SK-N-MC (cell line): Measurements from ENCODE around the gene TRAPPC5.

Source experiments
- DNase-seq: peaks from one replicate; pipeline ENCODE4 v3.0.0-alpha.2; 2011; ENCODE audit warnings: low read depth, low spot score
- H3K27ac ChIP-seq: fragments of 200-600 bp; sonication (generic); 2 replicates; pipeline ENCODE4 v1.5.1; 2016; ENCODE audit warnings: mixed run types
- H3K36me3 ChIP-seq: fragments of 200-600 bp; sonication (generic); 2 replicates; pipeline ENCODE4 v1.6.1; 2017; ENCODE audit warnings: antibody characterized with exemption, low read length, mixed read lengths; ENCODE audit not compliant: insufficient read depth
- H3K4me3 ChIP-seq: fragments of 200-600 bp; sonication (generic); 2 replicates; pipeline ENCODE4 v1.5.1; 2016
- H3K9ac ChIP-seq: fragments of 200-600 bp; sonication (generic); 2 replicates; pipeline ENCODE4 v1.8.0; 2017; ENCODE audit warnings: mixed run types, mixed read lengths; ENCODE audit not compliant: insufficient read length
- H3K9me3 ChIP-seq: fragments of 200-600 bp; sonication (generic); 2 replicates; pipeline ENCODE4 v1.6.1; 2017; ENCODE audit warnings: low read depth, mild to moderate bottlenecking, antibody characterized with exemption, low read length, moderate library complexity, mixed read lengths
- EZH2 ChIP-seq: fragments of 200-600 bp; sonication (generic); IDR thresholded peaks from one replicate; pipeline ENCODE4 v1.6.1; 2017; ENCODE audit warnings: antibody characterized with exemption
- FOXP2 ChIP-seq: optimal IDR thresholded peaks from 2 replicates; pipeline ENCODE3; 2011; ENCODE audit warnings: mild to moderate bottlenecking, moderate library complexity; ENCODE audit not compliant: insufficient read depth; ENCODE audit errors: extremely low read length, control extremely low read depth
- POLR2AphosphoS5 ChIP-seq: IDR thresholded peaks from 2 replicates; pipeline ENCODE4 v1.6.1; 2012; ENCODE audit warnings: mild to moderate bottlenecking, low read depth, low read length, borderline replicate concordance

The TRAPPC5 gene

DNA sequence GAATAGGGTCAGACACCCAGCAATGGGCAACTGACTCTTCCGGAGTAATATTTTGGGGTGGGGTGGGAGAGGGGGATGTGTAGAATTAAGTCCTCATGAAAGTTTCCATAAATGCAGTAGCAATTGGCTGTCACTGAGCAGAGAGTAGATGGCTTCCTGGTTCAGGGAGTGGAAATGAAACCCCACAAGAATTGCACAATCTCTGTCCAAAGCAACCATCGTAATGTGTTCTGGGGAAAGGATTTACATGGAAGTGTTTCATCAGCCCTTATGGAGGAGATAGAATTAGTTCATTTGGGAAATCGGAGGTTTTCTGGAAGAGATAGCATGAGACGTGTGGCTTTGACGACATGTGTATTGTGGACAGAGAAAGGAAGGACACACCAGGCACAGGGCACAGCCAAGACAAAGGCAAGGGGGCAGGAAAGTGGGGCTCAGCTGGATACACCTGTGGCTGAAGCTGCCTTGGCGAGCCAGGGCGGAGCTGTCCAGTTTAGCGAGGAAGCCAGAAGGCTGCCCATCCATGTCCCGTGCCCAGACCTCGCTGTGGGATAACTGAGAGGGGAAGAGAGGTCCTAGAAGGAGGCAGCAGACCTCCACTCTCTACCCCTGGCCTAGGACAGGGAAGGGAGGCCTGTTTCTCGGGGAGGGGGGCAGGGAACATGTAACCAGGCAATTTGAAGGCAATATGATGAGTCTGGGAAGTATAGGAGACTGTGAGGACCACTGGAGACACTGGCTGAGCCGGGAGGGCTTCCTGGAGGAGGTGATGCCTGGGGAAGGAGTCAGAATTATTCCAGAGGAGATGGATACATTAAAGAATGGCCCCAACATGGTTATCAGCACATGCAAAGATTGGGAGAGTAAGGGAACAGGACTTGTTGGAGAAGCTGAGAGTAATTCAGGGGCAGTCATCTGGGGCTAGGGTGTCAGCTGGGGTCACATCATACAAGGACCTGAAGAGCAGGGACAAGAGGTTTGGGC is 53.9 kb downstream of the TRAPPC5 start:
- no peak overlapping the region for H3K9ac ChIP-seq
- H3K36me3 ChIP-seq = no peaks in the 10 kb centered on the region
- no peak overlapping the region for H3K4me3 ChIP-seq
- H3K27ac ChIP-seq = no peak overlapping the region
- no peak for TF ChIP-seq POLR2AphosphoS5
- TF ChIP-seq EZH2 = no peak
- TF ChIP-seq FOXP2 = no peak
- DNase-seq = no peak
- no peaks in the 10 kb centered on the region for H3K9me3 ChIP-seq

DNA sequence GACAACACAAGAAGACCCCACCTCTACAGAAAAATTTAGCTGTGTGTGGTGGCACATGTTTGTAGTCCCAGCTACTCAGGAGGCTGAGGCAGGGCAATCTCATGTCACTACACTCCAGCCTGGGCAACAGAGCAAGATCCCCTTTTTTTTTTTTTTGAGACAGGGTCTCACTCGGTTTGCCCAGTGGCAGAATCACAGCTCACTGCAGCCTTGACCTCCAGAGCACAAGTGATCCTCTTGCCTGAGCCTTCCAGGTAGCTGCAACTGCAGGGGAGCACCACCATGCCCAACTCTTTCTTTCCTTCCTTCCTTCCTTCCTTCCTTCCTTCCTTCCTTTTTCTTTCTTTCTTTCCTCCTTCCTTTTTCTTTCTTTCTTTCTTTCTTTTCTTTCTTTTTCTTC is 55.5 kb downstream of the TRAPPC5 start:
- Histone ChIP-seq H3K27ac (no peak overlapping the region), H3K9me3 (no peaks in the 10 kb centered on the region), H3K36me3 (no peaks in the 10 kb centered on the region), H3K4me3 (no peak overlapping the region), H3K9ac (no peak overlapping the region)
- no peak for DNase-seq
- no peak for TF ChIP-seq EZH2
- TF ChIP-seq FOXP2 = no peak
- TF ChIP-seq POLR2AphosphoS5 = no peak

DNA sequence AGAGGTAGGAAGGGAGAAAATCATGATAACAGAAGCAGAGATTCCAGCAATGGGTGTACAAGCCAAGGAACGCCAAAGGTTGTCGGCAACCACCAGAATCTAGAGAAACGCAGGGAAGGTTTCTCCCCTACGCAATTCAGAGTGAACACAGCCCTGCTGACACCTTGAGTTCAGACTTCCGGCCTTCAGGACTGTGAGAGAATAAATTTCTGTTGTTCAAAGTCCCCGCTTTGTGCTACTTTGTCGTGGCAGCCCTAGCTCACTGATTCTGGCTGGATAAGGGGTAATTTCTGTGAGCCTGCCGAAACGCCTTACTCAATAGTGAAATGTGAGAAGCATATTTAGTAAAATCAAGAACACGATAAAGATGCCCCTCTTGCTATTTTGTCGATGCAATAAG is 56.6 kb downstream of the TRAPPC5 start:
- DNase-seq = no peak
- H3K36me3 ChIP-seq = no peaks in the 10 kb centered on the region
- no peak for TF ChIP-seq FOXP2
- no peak for TF ChIP-seq EZH2
- no peak for TF ChIP-seq POLR2AphosphoS5
- H3K9me3 ChIP-seq = no peaks in the 10 kb centered on the region
- H3K4me3 ChIP-seq = no peak overlapping the region
- no peak overlapping the region for H3K9ac ChIP-seq
- no peak overlapping the region for H3K27ac ChIP-seq
